Esophagus squamous epithelium (tissue), 5 donors: ENCODE data around the gene MMP2. TPM values are rescaled to one million over a fixed set of nuclear protein-coding genes. Genes with fewer than 3 reads are reported as not detected.

Experiments used
- DNase-seq: peaks from one replicate; lab custom pipeline; 2025; lab: John Stamatoyannopoulos, UW
- H3K27ac ChIP-seq, 4 donors: fragments of 200-600 bp; sonication (generic); one replicate each; pipeline ENCODE4 v1.5.1; 2016 to 2019; ENCODE audit warnings: mild to moderate bottlenecking in 1 of 4
- H3K27me3 ChIP-seq, 4 donors: fragments of 200-600 bp; sonication (generic); 1 replicate in 3 of 4; 2 replicates in 1 of 4; pipeline versions ENCODE4 v1.5.1 to v1.6.0; 2017 to 2021; ENCODE audit warnings: antibody characterized with exemption in 1 of 4
- H3K36me3 ChIP-seq, 3 donors: fragments of 200-600 bp; sonication (generic); one replicate each; pipeline ENCODE4 v1.5.1; 2016 to 2019
- H3K4me1 ChIP-seq, 3 donors: fragments of 200-600 bp; sonication (generic); one replicate each; pipeline ENCODE4 v1.5.1; 2017 to 2019
- H3K4me3 ChIP-seq, 4 donors: fragments of 200-600 bp; sonication (generic); 1 replicate in 3 of 4; 2 replicates in 1 of 4; pipeline ENCODE4 v1.5.1; 2016 to 2019; ENCODE audit warnings: mild to moderate bottlenecking in 2 of 4, moderate library complexity in 1 of 4
- H3K9me3 ChIP-seq, 3 donors: fragments of 200-600 bp; sonication (generic); one replicate each; pipeline ENCODE4 v1.5.1; 2016 to 2019
- POLR2A ChIP-seq, 4 donors: fragments of 450-650 bp; IDR thresholded peaks; one replicate each; pipeline ENCODE4 v1.6.1; 2017; ENCODE audit warnings: antibody characterized with exemption in 4 of 4, mild to moderate bottlenecking in 4 of 4, moderate library complexity in 3 of 4
- WGBS, 2 donors: methylation state at CpG; one replicate each; pipeline ENCODE4 v1.1.5; 2018; 5-methylcytosine and 5-hydroxymethylcytosine counted together
- intact Hi-C: fragments of 100-400 bp; cut with DNase I; formaldehyde crosslinking; loops from one replicate; pipeline ENCODE4 v1.15.0; 2022
- total RNA-seq, 4 donors: library from RNA; depleted of rRNA; stranded (reverse); fragments of >200 nt; gene quantifications; one replicate each; pipeline ENCODE4 v1.1.0, GENCODE V29; 2016
- TF ChIP-seq, protein P1 (sequence below), 6 experiments: fragments of 450-650 bp in 4 of 6; fragments of 200-600 bp in 2 of 6; sonication (generic) in 2 of 6; IDR thresholded peaks; one replicate each; pipeline ENCODE4 v1.5.1; 2016 to 2019; ENCODE audit warnings: antibody characterized with exemption in 6 of 6, mild to moderate bottlenecking in 4 of 6, moderate library complexity in 4 of 6
- donor health status: DM: yes; HTN: yes; CAD: no.

MMP2 gene
- total RNA-seq, 4 donors from 2014 or later, result 4.5 to 210 (median 92.7) TPM

DNA sequence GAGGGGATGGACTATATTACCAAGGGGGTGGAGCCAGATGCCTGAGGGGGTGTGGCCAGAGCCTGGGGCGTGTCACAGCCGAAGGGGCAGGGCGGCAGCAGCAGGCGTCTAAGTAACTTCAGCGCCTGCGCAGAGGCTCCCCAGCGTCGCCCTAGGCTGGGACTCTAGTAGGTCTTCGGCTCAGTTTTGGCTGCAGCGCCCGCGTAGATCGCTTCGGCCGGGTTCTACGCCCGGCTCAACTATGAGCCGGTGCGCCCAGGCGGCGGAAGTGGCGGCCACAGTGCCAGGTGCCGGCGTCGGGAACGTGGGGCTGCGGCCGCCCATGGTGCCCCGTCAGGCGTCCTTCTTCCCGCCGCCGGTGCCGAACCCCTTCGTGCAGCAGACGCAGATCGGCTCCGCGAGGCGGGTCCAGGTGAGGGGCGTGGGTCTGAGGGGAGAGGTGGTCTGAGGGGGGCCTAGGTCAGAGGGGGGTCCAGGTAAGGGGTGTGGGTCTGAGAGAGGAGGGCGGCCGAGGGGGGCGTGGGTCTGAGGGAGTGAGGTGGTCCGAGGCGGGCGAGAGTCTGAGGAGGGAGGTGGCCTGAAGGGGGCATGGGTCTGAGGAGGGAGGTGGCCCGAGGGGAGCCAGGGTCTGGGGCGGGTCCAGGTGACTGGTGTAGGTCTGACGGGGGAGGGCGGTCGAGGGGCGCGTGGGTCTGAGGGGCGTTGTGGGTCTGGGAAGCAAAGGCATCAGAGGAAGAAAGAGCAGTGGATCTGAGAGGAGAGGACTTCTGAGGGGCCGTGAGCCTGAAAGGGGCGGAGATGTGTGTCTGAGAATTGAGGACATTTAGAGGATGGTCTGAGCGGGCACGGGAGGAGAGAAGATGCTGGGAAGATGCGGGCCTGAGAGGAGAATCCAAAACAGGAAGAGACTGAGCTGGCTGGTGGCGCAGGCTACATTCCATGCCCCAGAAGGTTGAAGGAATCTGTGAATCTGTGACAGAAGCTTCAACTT, 30.2 kb downstream of the MMP2 start, which contains the start of gene LPCAT2:
TSS of gene LPCAT2 (plus strand) at position 132 of the 991 bp plus-strand sequence. CDS start at position 242, 110 bp downstream.
- 2 to 14% methylated on average over 14 to 36 of the region's 61 CpGs for WGBS, 2 donors
- DNase-seq, result no peak
- Histone ChIP-seq H3K27me3 (peaks cover 0 to 16% (median 0%) of the 10 kb centered on the region in 4 donors), H3K4me1 (peaks cover 0 to 18% (median 0%) of the 10 kb centered on the region in 3 donors), H3K27ac (peak within 1 kb of the TSS; percentile 79 to 86 (median 82)), H3K9me3 (peaks cover 0 to 14% (median 5%) of the 10 kb centered on the region in 3 donors), H3K36me3 (peaks cover 0 to 15% (median 3%) of the 10 kb centered on the region in 3 donors), H3K4me3 (peak within 1 kb of the TSS; percentile 64 to 77 (median 70))
- TF ChIP-seq, protein P1, sequence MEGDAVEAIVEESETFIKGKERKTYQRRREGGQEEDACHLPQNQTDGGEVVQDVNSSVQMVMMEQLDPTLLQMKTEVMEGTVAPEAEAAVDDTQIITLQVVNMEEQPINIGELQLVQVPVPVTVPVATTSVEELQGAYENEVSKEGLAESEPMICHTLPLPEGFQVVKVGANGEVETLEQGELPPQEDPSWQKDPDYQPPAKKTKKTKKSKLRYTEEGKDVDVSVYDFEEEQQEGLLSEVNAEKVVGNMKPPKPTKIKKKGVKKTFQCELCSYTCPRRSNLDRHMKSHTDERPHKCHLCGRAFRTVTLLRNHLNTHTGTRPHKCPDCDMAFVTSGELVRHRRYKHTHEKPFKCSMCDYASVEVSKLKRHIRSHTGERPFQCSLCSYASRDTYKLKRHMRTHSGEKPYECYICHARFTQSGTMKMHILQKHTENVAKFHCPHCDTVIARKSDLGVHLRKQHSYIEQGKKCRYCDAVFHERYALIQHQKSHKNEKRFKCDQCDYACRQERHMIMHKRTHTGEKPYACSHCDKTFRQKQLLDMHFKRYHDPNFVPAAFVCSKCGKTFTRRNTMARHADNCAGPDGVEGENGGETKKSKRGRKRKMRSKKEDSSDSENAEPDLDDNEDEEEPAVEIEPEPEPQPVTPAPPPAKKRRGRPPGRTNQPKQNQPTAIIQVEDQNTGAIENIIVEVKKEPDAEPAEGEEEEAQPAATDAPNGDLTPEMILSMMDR (IDR thresholded peaks at IDR 0.05), result no peak
- TF ChIP-seq POLR2A (IDR thresholded peaks at IDR 0.05), result peak in 2 of 4 donors; percentile 68 to 76
- intact Hi-C loops, result loop anchor here (10.0 kb wide), 1 partner anchor 64 kb away; no protein-coding TSS in a partner anchor

DNA sequence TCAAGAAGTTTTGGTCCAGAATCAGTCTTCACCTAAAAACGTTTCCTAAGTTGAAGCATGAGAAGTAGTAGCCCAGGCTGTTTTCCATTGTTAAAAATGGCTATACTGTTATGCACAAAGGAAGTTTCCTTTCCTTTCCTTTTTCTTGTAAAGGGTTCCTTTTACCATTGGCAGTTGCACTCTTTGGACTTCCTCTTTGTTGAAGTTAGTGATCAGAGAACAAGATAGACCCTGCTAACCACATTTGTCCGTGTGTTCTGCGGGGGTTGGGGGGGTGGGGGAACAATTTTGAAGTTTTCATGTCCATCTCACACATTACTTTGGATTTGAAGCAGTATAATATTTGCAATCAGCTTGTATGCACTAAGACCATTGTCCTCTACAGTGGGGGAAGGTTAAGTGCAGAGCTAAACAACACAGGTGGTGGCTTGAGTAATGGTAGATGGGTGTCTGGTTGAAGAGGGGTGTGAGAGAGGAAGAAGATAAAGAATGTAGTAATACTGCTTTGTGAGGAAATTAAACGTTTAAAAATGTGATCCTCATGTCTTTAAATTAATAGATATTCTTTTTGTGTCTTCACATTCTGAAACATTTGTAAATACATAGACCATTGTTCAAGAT, 31.3 kb downstream of the MMP2 start:
- Histone ChIP-seq H3K36me3 (peaks cover 0 to 15% (median 3%) of the 10 kb centered on the region in 3 donors), H3K4me3 (peak overlapping the region in 3 of 4 donors; percentile 64 to 77 (median 73)), H3K9me3 (peaks cover 0 to 14% (median 5%) of the 10 kb centered on the region in 3 donors), H3K27me3 (peaks cover 0 to 16% (median 0%) of the 10 kb centered on the region in 4 donors), H3K4me1 (peaks cover 0 to 17% (median 0%) of the 10 kb centered on the region in 3 donors), H3K27ac (peak overlapping the region in 2 of 4 donors; percentile 80 to 86)
- DNase-seq, result no peak
- TF ChIP-seq, protein P1 (IDR thresholded peaks at IDR 0.05), result no peak
- no peak for TF ChIP-seq POLR2A (IDR thresholded peaks at IDR 0.05)
- 24 to 44% methylated on average over 4 of the region's 4 CpGs for WGBS, 2 donors
- intact Hi-C loops, result no loop called here

DNA sequence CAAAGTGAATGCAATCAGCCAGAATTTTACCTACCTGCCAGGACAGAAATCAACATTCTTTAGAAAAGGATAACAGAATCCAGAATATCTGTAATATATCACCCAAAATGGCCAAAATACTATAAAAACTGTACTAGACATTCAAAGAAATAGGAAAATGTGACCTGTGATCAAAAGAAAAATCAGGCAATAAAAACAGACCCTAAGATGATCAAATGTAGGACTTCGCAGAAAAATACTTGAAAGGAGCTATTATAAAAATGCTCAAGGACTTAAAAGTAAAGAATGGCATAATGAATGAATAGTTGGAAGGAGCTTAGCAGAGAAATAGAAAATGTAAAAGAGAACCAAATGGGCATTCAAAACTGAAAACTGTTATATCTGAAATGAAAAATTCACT, 33.9 kb downstream of the MMP2 start:
- H3K27me3 ChIP-seq, result peaks cover 0 to 16% (median 0%) of the 10 kb centered on the region in 4 donors
- TF ChIP-seq, protein P1 (IDR thresholded peaks at IDR 0.05), result no peak
- no peak for TF ChIP-seq POLR2A (IDR thresholded peaks at IDR 0.05)
- WGBS, 2 donors, result 88 to 94% methylated on average over 1 of the region's 1 CpG
- intact Hi-C loops, result no loop called here
- no peaks in the 10 kb centered on the region for H3K36me3 ChIP-seq
- peaks cover 0 to 14% (median 5%) of the 10 kb centered on the region in 3 donors for H3K9me3 ChIP-seq
- H3K27ac ChIP-seq, result no peak overlapping the region
- H3K4me3 ChIP-seq, result no peak overlapping the region
- no peak for DNase-seq
- H3K4me1 ChIP-seq, result peaks cover 0 to 17% (median 0%) of the 10 kb centered on the region in 3 donors

DNA sequence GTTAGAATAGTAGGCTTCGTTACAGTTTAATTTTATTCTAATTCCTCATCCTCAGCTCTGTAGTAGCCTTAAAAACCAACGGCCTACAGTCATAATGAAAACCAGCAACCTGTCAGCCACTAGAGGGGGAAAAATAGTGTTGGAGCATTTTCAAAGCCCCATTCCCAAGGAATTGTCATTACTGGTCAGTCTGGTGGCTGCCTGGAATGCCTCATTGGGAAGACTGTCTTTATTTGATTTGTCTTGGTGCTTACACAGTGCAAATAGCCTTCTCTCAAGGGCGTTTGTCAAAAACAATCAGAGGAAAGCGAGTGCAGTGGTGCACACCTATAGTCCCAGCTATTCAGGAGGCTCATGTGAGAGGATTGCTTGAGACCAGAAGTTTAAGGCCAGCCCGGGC, 34.6 kb downstream of the MMP2 start:
- no peak overlapping the region for H3K4me3 ChIP-seq
- DNase-seq, result no peak
- H3K4me1 ChIP-seq, result peaks cover 0 to 16% (median 0%) of the 10 kb centered on the region in 3 donors
- H3K36me3 ChIP-seq, result no peaks in the 10 kb centered on the region
- H3K27ac ChIP-seq, result no peak overlapping the region
- no peak for TF ChIP-seq POLR2A (IDR thresholded peaks at IDR 0.05)
- TF ChIP-seq, protein P1 (IDR thresholded peaks at IDR 0.05), result no peak
- peaks cover 0 to 12% (median 0%) of the 10 kb centered on the region in 4 donors for H3K27me3 ChIP-seq
- intact Hi-C loops, result no loop called here
- H3K9me3 ChIP-seq, result peaks cover 0 to 14% (median 5%) of the 10 kb centered on the region in 3 donors
- WGBS, 2 donors, result 83 to 87% methylated on average over 5 of the region's 5 CpGs
